Mesendoderm (in vitro differentiated cells): ENCODE results near the gene SH3BP2.

Experiments
- DNase-seq: peaks from one replicate; pipeline ENCODE4 v3.0.0; 2013
- H2AK5ac ChIP-seq: 2 replicates; pipeline ENCODE4 v1.6.1; 2013; ENCODE audit warnings: low read length, inconsistent platforms
- H2BK120ac ChIP-seq: 2 replicates; pipeline ENCODE4 v1.6.1; 2013; ENCODE audit warnings: low read depth, mild to moderate bottlenecking, low read length, moderate library complexity, mixed read lengths
- H2BK15ac ChIP-seq: replicated peaks from 2 replicates; pipeline ENCODE4 v1.6.1; 2013; ENCODE audit warnings: low read depth, mild to moderate bottlenecking, moderate library complexity
- H2BK5ac ChIP-seq: 2 replicates; pipeline ENCODE4 v1.6.1; 2013; ENCODE audit warnings: low read length, inconsistent platforms
- H3K18ac ChIP-seq: 2 replicates; pipeline ENCODE4 v1.6.1; 2013; ENCODE audit warnings: mild to moderate bottlenecking, low read length, mixed read lengths
- H3K23ac ChIP-seq: one replicate; pipeline ENCODE4 v1.6.1; 2013; ENCODE audit warnings: low read length
- H3K27ac ChIP-seq: 2 replicates; pipeline ENCODE4 v1.5.1; 2013; ENCODE audit warnings: low read depth, mild to moderate bottlenecking, inconsistent platforms, low read length, moderate library complexity
- H3K27me3 ChIP-seq: 2 replicates; pipeline ENCODE4 v1.6.1; 2013; ENCODE audit warnings: low read length, control low read depth, mild to moderate bottlenecking, inconsistent platforms; ENCODE audit not compliant: insufficient read depth, poor library complexity
- H3K36me3 ChIP-seq: 2 replicates; pipeline ENCODE4 v1.6.1; 2013; ENCODE audit warnings: low read length, inconsistent platforms; ENCODE audit not compliant: control insufficient read depth, insufficient read depth
- H3K4ac ChIP-seq: one replicate; pipeline ENCODE4 v1.6.1; 2013; ENCODE audit warnings: low read depth, mild to moderate bottlenecking, low read length, moderate library complexity
- H3K4me1 ChIP-seq: 2 replicates; pipeline ENCODE4 v1.6.1; 2013; ENCODE audit warnings: low read depth, low read length, inconsistent platforms; ENCODE audit not compliant: control insufficient read depth
- H3K4me2 ChIP-seq: 2 replicates; pipeline ENCODE4 v1.6.1; 2013; ENCODE audit warnings: low read length
- H3K4me3 ChIP-seq: 2 replicates; pipeline ENCODE4 v1.5.1; 2013; ENCODE audit warnings: mild to moderate bottlenecking, low read length
- H3K56ac ChIP-seq: one replicate; pipeline ENCODE4 v1.6.1; 2013; ENCODE audit warnings: low read length
- H3K79me1 ChIP-seq: 2 replicates; pipeline ENCODE4 v1.6.1; 2013; ENCODE audit warnings: low read length, inconsistent platforms
- H3K79me2 ChIP-seq: 2 replicates; pipeline ENCODE4 v1.6.1; 2013; ENCODE audit warnings: mild to moderate bottlenecking, low read length; ENCODE audit not compliant: control insufficient read depth, insufficient read depth
- H3K9ac ChIP-seq: 2 replicates; pipeline ENCODE4 v1.6.1; 2013; ENCODE audit warnings: low read length, inconsistent platforms
- H4K5ac ChIP-seq: one replicate; pipeline ENCODE4 v1.6.1; 2013; ENCODE audit warnings: low read length
- H4K8ac ChIP-seq: one replicate; pipeline ENCODE4 v1.6.1; 2013; ENCODE audit warnings: low read depth, mild to moderate bottlenecking, control low read depth, low read length, moderate library complexity
- WGBS: extraction: QIAGEN DNeasy Blood & Tissue Kit; methylation state at CpG from one replicate; pipeline ENCODE4 v1.1.7; 2013; ENCODE audit warnings: low lambda C conversion rate, missing lambda C conversion rate; ENCODE audit not compliant: insufficient coverage; ENCODE audit errors: extremely low coverage; 5-methylcytosine and 5-hydroxymethylcytosine counted together

Gene SH3BP2

GRCh38 chr4:2886161-2886560 is 93.3 kb downstream of the SH3BP2 start:
- H4K5ac ChIP-seq, result no peak overlapping the region
- no peaks in the 10 kb centered on the region for H3K79me2 ChIP-seq
- H2BK120ac ChIP-seq, result no peak overlapping the region
- no CpG with 5 or more reads among the region's 9 CpGs for whole genome bisulfite sequencing
- peaks cover 8% of the 10 kb centered on the region for H3K36me3 ChIP-seq
- H3K79me1 ChIP-seq, result peaks cover 7% of the 10 kb centered on the region
- H3K4me2 ChIP-seq, result no peak overlapping the region
- no peak for DNase-seq
- no peak overlapping the region for H2BK5ac ChIP-seq
- H3K18ac ChIP-seq, result no peak overlapping the region
- no peak overlapping the region for H3K27ac ChIP-seq
- H3K56ac ChIP-seq, result no peak overlapping the region
- no peak overlapping the region for H2BK15ac ChIP-seq
- no peak overlapping the region for H4K8ac ChIP-seq
- no peak overlapping the region for H3K4me3 ChIP-seq
- no peaks in the 10 kb centered on the region for H3K27me3 ChIP-seq
- H3K4me1 ChIP-seq, result no peaks in the 10 kb centered on the region
- H3K9ac ChIP-seq, result no peak overlapping the region
- H2AK5ac ChIP-seq, result no peak overlapping the region
- H3K23ac ChIP-seq, result no peak overlapping the region
- H3K4ac ChIP-seq, result no peak overlapping the region

- Histone ChIP-seq H2AK5ac (no peak overlapping the region), H3K79me2 (no peaks in the 10 kb centered on the region), H3K27ac (no peak overlapping the region), H3K23ac (no peak overlapping the region), H2BK5ac (no peak overlapping the region), H3K4me2 (no peak overlapping the region), H4K5ac (no peak overlapping the region), H3K36me3 (peaks cover 8% of the 10 kb centered on the region), H3K27me3 (no peaks in the 10 kb centered on the region), H3K4me1 (no peaks in the 10 kb centered on the region), H3K79me1 (peaks cover 10% of the 10 kb centered on the region), H4K8ac (no peak overlapping the region), H2BK15ac (no peak overlapping the region), H3K4me3 (no peak overlapping the region), H3K18ac (no peak overlapping the region), H3K4ac (no peak overlapping the region), H3K56ac (no peak overlapping the region), H2BK120ac (no peak overlapping the region), H3K9ac (no peak overlapping the region)
- peak; percentile 71 for DNase-seq
- whole genome bisulfite sequencing, result no CpG with 5 or more reads among the region's 6 CpGs
Observed at GRCh38 chr4:2886622-2887021, 93.7 kb downstream of the SH3BP2 start.

GRCh38 chr4:2887343-2887742 is 94.5 kb downstream of the SH3BP2 start:
- Histone ChIP-seq H2BK120ac (no peak overlapping the region), H3K79me2 (peaks cover 2% of the 10 kb centered on the region), H3K27ac (no peak overlapping the region), H3K4me2 (no peak overlapping the region), H3K36me3 (peaks cover 8% of the 10 kb centered on the region), H3K27me3 (no peaks in the 10 kb centered on the region), H3K79me1 (peaks cover 10% of the 10 kb centered on the region), H3K56ac (no peak overlapping the region), H4K5ac (no peak overlapping the region), H3K23ac (no peak overlapping the region), H3K9ac (no peak overlapping the region), H2BK15ac (no peak overlapping the region), H4K8ac (no peak overlapping the region), H2AK5ac (no peak overlapping the region), H3K18ac (no peak overlapping the region), H3K4me1 (no peaks in the 10 kb centered on the region), H2BK5ac (no peak overlapping the region), H3K4ac (no peak overlapping the region), H3K4me3 (no peak overlapping the region)
- WGBS, result no CpG with 5 or more reads among the region's 3 CpGs
- no peak for DNase-seq

- Histone ChIP-seq H3K23ac (no peak overlapping the region), H3K27me3 (no peaks in the 10 kb centered on the region), H3K79me2 (peaks cover 4% of the 10 kb centered on the region), H3K56ac (no peak overlapping the region), H3K18ac (no peak overlapping the region), H2BK5ac (no peak overlapping the region), H3K4ac (no peak overlapping the region), H3K27ac (no peak overlapping the region), H2BK15ac (no peak overlapping the region), H2BK120ac (no peak overlapping the region), H4K8ac (no peak overlapping the region), H4K5ac (no peak overlapping the region), H2AK5ac (no peak overlapping the region), H3K4me2 (no peak overlapping the region), H3K79me1 (peaks cover 13% of the 10 kb centered on the region), H3K4me3 (no peak overlapping the region), H3K4me1 (no peaks in the 10 kb centered on the region), H3K36me3 (peaks cover 8% of the 10 kb centered on the region), H3K9ac (no peak overlapping the region)
- no peak for DNase-seq
- WGBS, result no CpG with 5 or more reads among the region's 3 CpGs
Observed at GRCh38 chr4:2888886-2889285, 96.0 kb downstream of the SH3BP2 start.
